ENCODE measurements around the gene MRPL18.

Gene MRPL18

GRCh38 chr6:159759645-159760044, 30.6 kb upstream of the MRPL18 start:
- DNase-seq (ENCODE audit: extremely low spot score) = no peak
- TF ChIP-seq CTCF (IDR thresholded peaks at IDR 0.05; ENCODE audit: control extremely low read depth, extremely low read depth, low read depth, missing control alignments) = no peak
- ChIA-PET CTCF (interaction anchor here (1.1 to 2.1 kb wide), 7 partner anchors 10 to 264 kb away, joined by 3 to 5 read pairs (median 3); no protein-coding TSS in a partner anchor), POLR2A (interaction anchor here (1.0 to 1.2 kb wide), 2 partner anchors 30 to 32 kb away, joined by 4 to 5 read pairs; partner anchors contain the start of gene TCP1)

GRCh38 chr6:159760602-159761057, 29.6 kb upstream of the MRPL18 start:
- DNase-seq (ENCODE audit: extremely low spot score) = no peak
- ChIA-PET CTCF (interaction anchor here (1.4 to 2.8 kb wide), 5 partner anchors 9 to 34 kb away, joined by 3 to 9 read pairs (median 3); no protein-coding TSS in a partner anchor), POLR2A (interaction anchor here (0.6 to 1.2 kb wide), 2 partner anchors 31 to 443 kb away, joined by 4 to 5 read pairs; no protein-coding TSS in a partner anchor)
- no peak for TF ChIP-seq CTCF (IDR thresholded peaks at IDR 0.05; ENCODE audit: control extremely low read depth, extremely low read depth, low read depth, missing control alignments)

GRCh38 chr6:159761129-159761872, 29.0 kb upstream of the MRPL18 start:
- ChIA-PET POLR2A (interaction anchor here (0.6 to 1.5 kb wide), 4 partner anchors 10 to 442 kb away, joined by 5 to 8 read pairs (median 6); partner anchors contain the start of genes MRPL18, TCP1 and WTAP), CTCF (interaction anchor here (1.4 to 2.8 kb wide), 5 partner anchors 9 to 35 kb away, joined by 3 to 9 read pairs (median 3); no protein-coding TSS in a partner anchor)
- no peak for TF ChIP-seq CTCF (IDR thresholded peaks at IDR 0.05; ENCODE audit: control extremely low read depth, extremely low read depth, low read depth, missing control alignments)
- peak; percentile 20 for DNase-seq (ENCODE audit: extremely low spot score)

- POLR2A ChIA-PET = interaction anchor here (0.7 to 1.5 kb wide), 3 partner anchors 9 to 35 kb away, joined by 6 to 8 read pairs (median 7); partner anchors contain the start of genes MRPL18, TCP1 and WTAP
These were observed 28.2 kb upstream of the MRPL18 start, which contains the start of gene ACAT2 for GRCh38 chr6:159761873-159762680. Gene ACAT2, plus strand, starts transcription at chr6:159762045. Its CDS starts 43 bp downstream, at chr6:159762088.

GRCh38 chr6:159762681-159763293, 27.5 kb upstream of the MRPL18 start:
- no peak for TF ChIP-seq CTCF (IDR thresholded peaks at IDR 0.05; ENCODE audit: control extremely low read depth, extremely low read depth, low read depth, missing control alignments)
- POLR2A ChIA-PET = interaction anchor here (0.9 to 1.0 kb wide), 2 partner anchors 10 to 27 kb away, joined by 3 to 4 read pairs; partner anchors contain the start of gene TCP1
- CTCF ChIA-PET = interaction anchor here (0.6 to 2.8 kb wide), 5 partner anchors 11 to 27 kb away, joined by 3 to 9 read pairs (median 3); partner anchors contain the start of genes MRPL18 and TCP1
- DNase-seq (ENCODE audit: extremely low spot score) = peak; percentile 39

More at GRCh38 chr6:159761873-159762680, 28.2 kb upstream of the MRPL18 start, which contains the start of gene ACAT2:
- CTCF ChIA-PET = interaction anchor here (1.4 to 2.8 kb wide), 3 partner anchors 10 to 35 kb away, joined by 3 to 9 read pairs (median 5); no protein-coding TSS in a partner anchor
- DNase-seq (ENCODE audit: extremely low spot score) = peak; percentile 98
- TF ChIP-seq CTCF (IDR thresholded peaks at IDR 0.05; ENCODE audit: control extremely low read depth, extremely low read depth, low read depth, missing control alignments) = no peak
